HG02870 (cell line): ENCODE results near the gene ANGEL2.
"Not testable (repeated sequence)": the region's sequence is repeated elsewhere in the genome, so short reads cannot be mapped to it uniquely, and the experiment has no call there.

Source experiments
- ATAC-seq: cut with Tn5 transposase; IDR thresholded peaks from one replicate; pipeline ENCODE4 v1.9.1; 2021; ENCODE audit warnings: mild to moderate bottlenecking, moderate library complexity; ENCODE audit not compliant: unreplicated experiment

The ANGEL2 gene, protein sequence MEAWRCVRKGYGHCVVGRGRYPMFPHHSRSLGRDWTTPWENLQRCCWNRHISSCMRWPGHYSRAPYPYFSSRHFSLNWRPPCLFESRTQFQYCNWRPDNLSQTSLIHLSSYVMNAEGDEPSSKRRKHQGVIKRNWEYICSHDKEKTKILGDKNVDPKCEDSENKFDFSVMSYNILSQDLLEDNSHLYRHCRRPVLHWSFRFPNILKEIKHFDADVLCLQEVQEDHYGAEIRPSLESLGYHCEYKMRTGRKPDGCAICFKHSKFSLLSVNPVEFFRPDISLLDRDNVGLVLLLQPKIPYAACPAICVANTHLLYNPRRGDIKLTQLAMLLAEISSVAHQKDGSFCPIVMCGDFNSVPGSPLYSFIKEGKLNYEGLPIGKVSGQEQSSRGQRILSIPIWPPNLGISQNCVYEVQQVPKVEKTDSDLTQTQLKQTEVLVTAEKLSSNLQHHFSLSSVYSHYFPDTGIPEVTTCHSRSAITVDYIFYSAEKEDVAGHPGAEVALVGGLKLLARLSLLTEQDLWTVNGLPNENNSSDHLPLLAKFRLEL

DNA sequence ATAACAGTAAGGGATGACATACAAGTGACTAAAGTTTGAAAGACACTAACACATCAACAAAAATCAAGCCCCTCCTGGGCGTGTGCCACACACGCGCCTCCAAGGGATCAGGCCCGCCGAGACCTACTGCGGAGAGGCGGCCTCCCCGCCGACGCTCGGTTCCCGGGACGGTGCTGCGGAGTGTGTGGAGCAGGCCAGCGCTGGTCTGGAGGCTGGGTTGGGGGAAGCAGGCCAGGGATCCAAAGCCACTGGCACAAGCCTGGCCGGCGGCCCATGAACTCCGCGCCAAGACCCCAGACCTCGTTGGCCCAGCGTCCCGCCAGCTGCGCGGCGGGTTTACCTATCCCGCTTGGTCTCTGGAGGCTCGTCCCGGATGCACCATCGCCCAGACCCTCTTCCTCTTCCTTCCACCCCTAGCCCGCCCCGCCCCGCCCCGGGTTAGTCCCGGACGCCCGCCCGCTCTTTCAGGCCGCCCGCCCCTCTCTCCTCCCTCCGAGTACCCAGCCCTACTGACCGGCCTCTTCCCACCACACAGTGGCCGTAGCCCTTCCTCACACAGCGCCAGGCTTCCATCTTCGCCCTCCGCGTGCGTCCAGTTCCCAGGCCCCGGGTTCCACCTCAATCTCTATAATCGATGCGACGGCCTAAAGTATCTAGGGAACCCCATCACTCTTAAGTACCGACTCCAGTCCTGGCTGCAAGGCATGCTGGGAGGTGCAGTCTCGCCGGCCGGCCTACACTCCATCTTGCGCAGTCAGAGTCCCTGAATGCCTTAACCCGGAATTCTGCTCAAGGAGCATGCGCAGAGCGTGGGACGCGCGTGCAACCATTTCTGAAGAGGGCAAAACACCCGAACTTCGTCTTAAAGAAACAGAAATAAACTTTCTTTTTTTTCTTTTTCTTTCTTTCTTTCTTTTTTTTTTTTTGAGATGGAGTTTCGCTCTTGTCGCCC is at the start of gene ANGEL2:
TSS of gene ANGEL2 (minus strand) at position 769 of the 952 bp plus-strand sequence. CDS start at position 573, 196 bp downstream.
- ATAC-seq, result peak; percentile 88

GRCh38 chr1:213061263-213061662 is 45.6 kb upstream of the ANGEL2 start:
- no peak for ATAC-seq

DNA sequence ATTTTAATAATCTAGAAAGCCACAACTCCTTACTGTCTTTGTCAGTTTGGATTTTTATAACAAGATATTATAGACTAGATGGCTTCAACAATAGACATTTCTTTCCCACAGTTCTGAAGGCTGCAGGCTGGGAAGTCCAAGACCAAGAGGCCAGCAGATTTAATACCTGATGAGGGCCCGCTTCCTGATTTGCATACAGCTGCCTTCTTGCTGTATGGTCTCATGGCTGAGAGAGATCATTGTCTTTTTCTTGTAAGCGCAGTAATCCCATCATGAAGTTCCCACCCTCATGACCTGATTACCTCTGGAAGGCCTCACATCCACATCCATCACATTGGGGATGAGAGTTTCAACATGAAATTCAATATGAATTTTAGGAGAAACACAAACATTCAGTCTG is 45.2 kb upstream of the ANGEL2 start:
- ATAC-seq, result no peak

DNA sequence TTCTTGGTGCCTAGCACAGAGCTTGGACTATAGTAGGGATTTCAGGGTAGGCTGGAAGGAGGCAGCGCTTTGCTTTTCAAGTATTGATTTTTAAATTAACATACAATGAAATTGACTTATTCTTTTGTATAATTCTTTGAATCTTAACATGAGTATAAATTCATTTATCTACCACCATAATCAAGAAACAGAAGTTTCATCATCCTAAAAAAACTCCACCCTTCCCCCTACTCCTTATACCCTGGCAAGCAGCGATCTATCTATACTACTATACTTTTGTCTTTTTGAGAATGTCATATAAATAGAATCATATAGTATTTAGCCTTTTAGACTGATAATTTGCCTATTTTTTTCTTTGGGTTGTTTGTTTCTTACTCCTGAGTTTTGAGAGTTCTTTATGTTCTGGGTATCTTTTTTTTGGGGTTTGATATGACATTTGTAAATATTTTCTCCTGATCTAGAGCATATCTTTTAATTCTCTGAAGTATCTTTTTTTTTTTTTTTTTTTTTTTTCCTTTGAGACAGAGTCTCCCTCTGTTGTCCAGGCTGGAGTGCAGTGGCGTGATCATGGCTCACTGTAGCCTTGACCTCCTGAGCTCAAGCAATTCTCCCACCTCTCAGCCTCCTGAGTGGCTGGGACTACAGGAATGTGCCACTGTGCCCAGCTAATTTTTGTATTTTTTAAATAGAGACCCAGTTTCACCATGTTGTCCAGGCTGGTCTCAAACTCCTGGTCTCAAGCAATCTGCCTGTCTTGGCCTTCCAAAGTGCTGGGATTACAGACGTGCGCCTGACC is 41.8 kb upstream of the ANGEL2 start:
- ATAC-seq, result no peak

GRCh38 chr1:213055767-213056166 is 40.1 kb upstream of the ANGEL2 start:
- no peak for ATAC-seq

DNA sequence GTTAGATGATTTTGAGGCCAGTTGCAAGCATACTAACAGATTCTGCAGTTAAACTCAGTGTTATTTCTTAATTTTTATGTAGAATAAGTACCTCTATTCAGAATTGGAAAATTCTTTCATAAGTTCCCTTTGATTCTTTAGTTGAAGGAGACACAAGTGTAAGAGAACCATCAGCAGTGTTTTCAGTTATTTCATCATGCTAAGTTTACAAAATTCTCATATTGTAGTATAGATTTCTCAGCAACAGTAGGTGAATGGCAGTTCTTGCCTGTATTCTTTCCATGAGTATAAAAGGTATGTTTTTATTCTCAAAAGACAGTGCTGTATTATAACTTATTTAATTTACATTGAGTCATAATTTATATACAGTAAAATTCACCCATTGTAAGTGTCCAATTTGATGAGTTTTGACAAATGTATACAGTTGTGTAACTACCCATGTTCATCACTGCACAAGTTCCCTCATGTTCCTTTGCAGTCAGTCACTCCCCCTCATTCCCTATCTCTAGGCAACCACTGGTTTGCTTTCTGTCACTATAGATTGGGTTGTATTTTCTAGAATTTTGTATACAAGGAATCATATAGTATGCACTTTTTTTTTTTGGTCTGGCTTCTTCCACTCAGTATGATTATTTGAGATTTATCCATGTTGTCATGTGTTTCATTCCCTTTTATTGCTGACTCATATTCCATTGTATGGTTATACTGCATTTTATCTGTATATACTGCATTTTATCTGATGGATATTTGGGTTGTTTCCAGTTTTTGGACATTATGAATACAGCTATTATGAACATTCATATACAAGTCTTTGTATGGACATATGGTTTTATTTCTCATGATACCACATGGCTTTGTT is 39.3 kb upstream of the ANGEL2 start:
- ATAC-seq, result no peak

GRCh38 chr1:213054142-213054541 is 38.5 kb upstream of the ANGEL2 start:
- ATAC-seq, result no peak

DNA sequence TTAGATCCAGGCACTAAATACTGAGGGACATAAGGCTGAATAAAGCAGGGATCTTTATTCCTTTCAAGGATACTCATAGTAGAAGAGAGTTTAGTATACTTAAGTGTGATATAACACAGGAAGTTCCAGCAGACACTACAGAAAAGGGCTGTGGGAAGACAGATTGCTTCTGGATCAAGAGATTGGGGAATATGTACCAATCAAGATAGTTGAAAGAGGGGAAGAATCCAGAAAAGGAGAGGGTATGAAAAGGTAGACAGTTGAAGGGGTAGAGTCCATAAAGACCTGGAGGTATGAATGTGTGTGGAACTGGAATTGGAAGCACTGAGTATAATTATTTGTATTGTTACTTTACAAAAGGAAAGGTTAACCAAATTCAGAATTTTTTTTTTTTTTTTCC is 37.8 kb upstream of the ANGEL2 start:
- no peak for ATAC-seq

DNA sequence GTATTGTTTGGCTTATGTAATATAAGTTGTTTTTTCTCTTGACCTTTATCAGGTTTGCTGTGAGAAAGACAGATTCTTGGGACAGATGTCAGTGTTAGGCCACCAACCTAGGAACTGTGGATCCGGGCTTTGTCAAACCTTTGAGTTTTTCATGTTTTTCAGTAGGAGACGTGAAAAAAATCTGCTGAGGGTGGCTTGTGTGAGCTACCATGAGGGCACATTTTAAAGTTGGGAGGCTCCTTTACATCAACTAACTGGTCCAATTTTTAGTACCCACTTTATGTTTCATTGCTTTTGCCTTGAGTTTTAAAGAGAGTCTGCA is 36.2 kb upstream of the ANGEL2 start:
- no peak for ATAC-seq

- ATAC-seq, result peak; percentile 96
Measured at GRCh38 chr1:213051127-213051880, 35.6 kb upstream of the ANGEL2 start, which contains the start of gene RPS6KC1. Gene RPS6KC1 (plus strand): TSS chr1:213051241. CDS start chr1:213051405, 164 bp downstream.

- peak; percentile 23 for ATAC-seq
Measured at GRCh38 chr1:213050745-213051126, 35.1 kb upstream of the ANGEL2 start.

- ATAC-seq, result no peak
Measured at GRCh38 chr1:213049232-213049631, 33.6 kb upstream of the ANGEL2 start.

DNA sequence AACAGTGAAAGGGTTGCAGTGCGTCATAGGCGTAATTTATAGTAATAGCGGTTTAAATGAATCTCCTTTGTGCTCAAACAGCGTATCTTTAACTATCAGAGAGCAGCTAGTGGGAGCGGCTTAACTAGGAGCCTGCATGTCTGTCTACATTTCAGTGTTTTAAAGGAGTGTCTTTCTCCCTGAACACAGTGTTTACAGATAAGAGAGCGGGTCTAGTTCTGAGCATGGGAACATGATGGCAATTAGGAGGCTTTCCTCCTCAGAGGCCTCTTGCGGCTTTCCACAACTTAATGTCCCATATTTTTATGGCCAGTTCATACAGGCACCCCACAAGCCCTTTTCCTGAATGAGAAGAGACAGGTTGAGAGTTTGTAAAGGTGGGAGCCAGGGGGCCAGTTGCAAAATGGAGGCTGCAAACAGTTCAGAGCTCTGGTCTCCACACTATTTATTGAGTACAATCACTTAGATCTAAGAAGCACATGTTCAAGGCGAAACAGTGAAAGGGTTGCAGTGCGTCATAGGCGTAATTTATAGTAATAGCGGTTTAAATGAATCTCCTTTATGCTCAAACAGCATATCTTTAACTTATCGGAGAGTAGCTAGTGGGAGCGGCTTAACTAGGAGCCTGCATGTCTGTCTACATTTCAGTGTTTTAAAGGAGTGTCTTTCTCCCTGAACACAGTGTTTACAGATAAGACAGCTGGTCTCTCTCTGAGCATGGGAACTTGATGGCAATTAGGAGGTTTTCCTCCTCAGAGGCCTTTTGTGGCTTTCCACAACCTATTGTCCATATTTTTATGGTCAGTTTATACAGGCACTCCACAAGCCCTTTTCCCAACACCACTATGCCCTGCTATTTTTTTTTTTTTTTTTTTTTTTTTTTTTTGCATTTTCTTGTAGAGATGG is 29.9 kb upstream of the ANGEL2 start:
- not testable (repeated sequence) for ATAC-seq

DNA sequence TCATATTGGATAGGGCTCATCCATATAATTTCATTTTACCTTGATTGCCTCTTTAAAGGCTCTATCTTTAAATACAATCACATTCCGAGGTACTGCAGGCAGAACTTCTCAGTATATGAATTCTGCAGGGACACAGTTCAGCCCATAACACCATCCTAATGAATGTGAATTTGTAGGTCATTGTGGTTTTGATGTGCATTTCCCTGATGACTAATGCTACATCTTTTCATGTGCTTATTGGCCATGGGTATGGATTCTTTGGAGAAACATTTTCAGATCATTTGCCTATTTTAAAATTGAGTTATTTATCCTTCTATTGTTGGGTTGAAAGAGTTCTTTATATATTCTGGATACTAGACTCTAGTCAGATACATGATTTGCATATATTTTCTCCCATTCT is 25.8 kb upstream of the ANGEL2 start:
- ATAC-seq, result no peak

DNA sequence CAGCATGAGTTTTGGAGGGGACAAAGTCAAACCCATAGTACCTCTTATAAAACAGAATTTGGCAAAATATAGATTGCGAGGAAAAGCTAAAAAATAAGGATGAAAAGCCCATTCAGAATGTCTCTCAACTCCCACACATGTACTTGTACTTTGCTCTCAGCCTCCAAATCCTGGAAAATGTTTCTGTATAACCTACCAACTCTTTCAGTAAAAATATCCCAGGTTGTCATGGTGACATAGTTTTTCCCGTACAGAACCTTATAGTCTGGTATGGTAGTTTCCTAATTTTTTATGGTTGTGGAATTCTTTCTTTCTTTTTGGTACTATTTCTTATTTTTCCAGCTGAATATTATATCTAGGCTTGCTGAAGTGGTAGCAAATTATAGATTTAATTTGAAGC is 19.9 kb upstream of the ANGEL2 start:
- ATAC-seq, result no peak

DNA sequence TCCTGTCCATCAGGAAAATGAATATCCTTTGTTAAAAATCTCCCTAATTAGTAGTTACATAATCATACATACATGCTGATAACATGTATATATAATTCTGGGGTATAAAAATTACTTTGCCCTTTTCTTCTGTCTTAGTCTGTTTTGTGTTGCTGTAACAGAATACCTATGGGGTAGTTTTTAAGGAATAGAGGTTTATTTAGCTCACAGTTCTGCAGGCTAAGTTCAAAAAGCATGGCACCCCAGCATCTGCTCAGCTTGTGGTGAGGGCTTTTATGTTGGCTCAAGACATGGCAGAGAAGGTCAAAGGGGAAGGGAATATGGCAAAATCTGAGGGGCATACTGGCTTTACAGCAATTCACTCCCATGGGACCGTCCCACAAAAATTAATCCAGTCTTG is 19.0 kb upstream of the ANGEL2 start:
- no peak for ATAC-seq

DNA sequence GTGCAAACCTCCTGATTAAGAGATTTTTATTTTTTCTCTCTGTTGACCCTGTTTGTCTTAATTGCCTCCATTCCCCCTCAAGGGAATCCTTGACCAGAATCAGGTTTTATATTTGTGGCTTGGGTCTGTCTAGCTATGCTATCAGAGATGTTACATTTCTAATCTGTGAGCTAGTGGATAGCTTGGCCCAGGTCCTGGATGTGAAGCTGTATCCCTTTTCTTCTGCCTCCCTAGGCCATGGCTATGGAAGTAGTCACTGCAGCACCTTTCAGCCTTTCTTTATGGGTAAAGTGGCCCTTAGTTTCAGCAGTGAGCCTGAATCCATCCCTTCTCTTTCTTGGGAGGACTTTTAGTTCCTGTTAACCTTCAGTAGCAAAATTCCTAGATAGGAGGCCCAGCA is 17.0 kb upstream of the ANGEL2 start:
- ATAC-seq, result no peak

DNA sequence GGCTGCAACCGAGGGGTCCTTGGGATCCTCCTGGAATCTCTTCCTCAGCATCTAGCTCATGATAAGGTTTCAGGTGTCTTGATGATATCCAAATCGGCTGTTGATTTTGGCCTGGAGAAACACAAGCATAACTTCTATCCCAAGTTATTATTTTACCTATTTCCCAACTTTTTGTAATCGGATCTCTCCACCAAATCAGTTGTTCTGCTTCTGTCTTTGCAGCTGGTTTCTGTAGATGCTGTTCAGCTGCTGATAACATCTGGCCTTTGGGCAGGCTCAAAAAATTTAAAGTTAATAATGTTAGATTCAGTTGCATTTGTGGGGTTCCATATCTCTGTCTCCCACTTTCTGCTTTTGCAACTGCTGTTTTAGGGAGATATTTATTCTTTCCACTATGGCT is 11.4 kb upstream of the ANGEL2 start:
- ATAC-seq, result not testable (repeated sequence)
